ENCODE measurements around the gene FAM3A. TPM values are rescaled to one million over a fixed set of nuclear protein-coding genes. Genes with fewer than 3 reads are reported as not detected.
A peak's percentile ranks its signal among the peaks of the same experiment; 100 is the strongest.

Gene FAM3A
- total and polyA plus RNA-seq, 2 of the 4 experiments (the other 2 are of a cell fraction), result 14.0 to 47.2 TPM

DNA sequence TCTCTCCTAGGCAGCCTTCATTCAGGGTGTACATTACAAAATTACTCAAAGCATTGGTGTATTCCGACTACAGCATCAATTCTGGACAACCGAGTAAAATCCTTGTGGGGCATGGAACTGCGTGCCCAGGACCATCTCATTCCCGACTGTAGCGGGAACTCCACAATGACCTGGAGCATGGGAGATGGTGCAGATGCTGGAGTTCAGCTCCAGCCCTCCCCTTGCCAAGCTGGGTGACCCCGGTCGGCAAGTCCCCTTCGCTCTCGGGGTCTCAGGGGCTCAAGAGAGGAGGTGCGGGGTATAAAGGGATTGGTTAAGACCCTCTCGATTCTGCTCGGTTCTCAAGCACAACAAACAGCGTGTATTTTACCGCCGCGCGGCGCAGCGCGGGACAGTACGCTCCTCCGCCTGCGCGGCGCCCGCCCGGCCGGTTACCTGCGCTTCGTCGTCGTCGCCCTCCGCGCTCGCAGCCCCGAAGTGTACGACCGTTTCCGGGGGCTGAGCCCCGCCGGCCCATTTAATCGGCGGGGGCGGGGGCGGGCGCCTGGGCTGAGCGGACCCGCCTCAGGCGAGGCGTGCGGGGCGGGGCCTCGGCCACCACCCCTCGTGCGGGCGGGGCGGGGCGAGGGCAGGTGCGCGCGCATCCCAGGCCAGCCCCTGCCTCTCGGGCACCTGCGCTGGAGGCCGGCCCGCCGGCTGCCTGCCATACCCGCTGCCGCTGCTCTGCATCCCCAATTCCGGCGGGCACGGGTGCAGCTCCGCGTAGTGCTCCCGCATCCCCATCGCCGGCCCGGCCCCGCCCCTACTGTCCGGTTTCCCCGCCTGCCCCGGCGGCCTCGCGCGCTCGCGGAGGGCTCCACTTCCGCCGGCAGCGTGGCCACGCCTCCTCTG lies 30.6 kb upstream of the FAM3A start, which contains the start of gene G6PD:
Gene G6PD, minus strand, starts transcription at position 493 of the 891 bp plus-strand sequence. CDS start 691 bp downstream, outside the sequence.
- peak within 1 kb of the TSS; percentile 59 for H2AK9ac ChIP-seq (replicated peaks; ENCODE audit: low read depth, low read length, poor library complexity)
- H3K14ac ChIP-seq (replicated peaks; ENCODE audit: low read depth, low read length), result peak within 1 kb of the TSS; percentile 64
- dilution Hi-C loops (cut with HindIII; ENCODE audit: low sequenced_read_pairs, unreplicated experiment) (no loop called here), in situ Hi-C loops (cut with MboI; ENCODE audit: low sequenced_read_pairs) (loop anchor here (25.0 kb wide), 1 partner anchor 1584 kb away; no protein-coding TSS in a partner anchor), intact Hi-C loops (cut with micrococcal nuclease) (loop anchor here (2.0 kb wide), 2 partner anchors 30 to 56 kb away; partner anchors contain the start of genes FAM3A and SLC10A3)
- peak within 1 kb of the TSS; percentile 97 for H3K27ac ChIP-seq (ENCODE audit: insufficient read depth, low read length)
- CTCF ChIA-PET, result interaction anchor here (0.8 kb wide), 1 partner anchor 7 kb away, joined by 3 read pairs; no protein-coding TSS in a partner anchor
- H3K4me2 ChIP-seq (ENCODE audit: low read depth, low read length), result peak within 1 kb of the TSS; percentile 90
- H3K56ac ChIP-seq (ENCODE audit: extremely low read depth, insufficient read depth, low read length), result peak within 1 kb of the TSS; percentile 92
- WGBS, 2 experiments (ENCODE audit: extremely low coverage in 2 of 2, insufficient read length in 1 of 2), result 21% methylated on average over 72 of the region's 92 CpGs; no CpG with 5 or more reads in 1 of the 2 experiments
- H2AFZ ChIP-seq (replicated peaks; ENCODE audit: low read length, poor library complexity), result peak within 1 kb of the TSS; percentile 88
- H3K9me3 ChIP-seq (ENCODE audit: control insufficient read depth, insufficient read depth, low read length), result no peaks in the 10 kb centered on the region
- POLR2A ChIA-PET (ENCODE audit: unreplicated experiment), result interaction anchor here (0.6 to 1.2 kb wide), 3 partner anchors 145 to 229 kb away, joined by 4 to 7 read pairs (median 5); partner anchors contain the start of gene FLNA
- DNase-seq, result peak; percentile 35
- peak within 1 kb of the TSS; percentile 42 to 88; a peak in 3 of 4 replicates for H4K8ac ChIP-seq (ENCODE audit: low read depth in 2 of 2, low read length in 2 of 2)
- no TSS peak for BruUV-seq (replicated peaks)
- peak within 1 kb of the TSS; percentile 85; the same call in 1 of the 2 replicates for H2AK5ac ChIP-seq (ENCODE audit: low read depth, low read length)
- peak within 1 kb of the TSS; percentile 97 for H3K9ac ChIP-seq (ENCODE audit: low read depth, low read length)
- H2BK5ac ChIP-seq (ENCODE audit: low read depth, low read length, poor library complexity, severe bottlenecking), result peak within 1 kb of the TSS; percentile 92
- H3K36me3 ChIP-seq (ENCODE audit: control insufficient read depth, insufficient read depth, low read length), result peaks cover 25% of the 10 kb centered on the region
- peak; percentile 72 for ATAC-seq (ENCODE audit: low read depth)
- peaks cover 11% of the 10 kb centered on the region; the same call in 1 of the 2 replicates for H4K20me1 ChIP-seq (ENCODE audit: insufficient read depth, low read length)
- peak within 1 kb of the TSS; percentile 95 for H3K4me3 ChIP-seq (ENCODE audit: insufficient read depth, low read depth, low read length)
- H4K5ac ChIP-seq (ENCODE audit: low read depth, low read length), result peak within 1 kb of the TSS; percentile 89
- H3K27me3 ChIP-seq (ENCODE audit: control insufficient read depth, insufficient read depth, low read length), result no peaks in the 10 kb centered on the region
- H2BK20ac ChIP-seq (ENCODE audit: low read depth, low read length), result no peak within 1 kb of the TSS; the same call in 1 of the 2 replicates
- H3K9me1 ChIP-seq (ENCODE audit: insufficient read depth, low read length), result peaks cover 10% of the 10 kb centered on the region
- H2BK15ac ChIP-seq (ENCODE audit: low read depth, low read length), result peak within 1 kb of the TSS; percentile 23; the same call in 1 of the 3 replicates
- H3K4ac ChIP-seq (ENCODE audit: low read depth, low read length), result peak within 1 kb of the TSS; percentile 95
- H3K4me1 ChIP-seq (ENCODE audit: control insufficient read depth, insufficient read depth, low read length), result peaks cover 15% of the 10 kb centered on the region
- H3K23ac ChIP-seq (ENCODE audit: low read depth, low read length), result peak within 1 kb of the TSS; percentile 68
- peak within 1 kb of the TSS; percentile 63; the same call in 1 of the 2 replicates for H3K18ac ChIP-seq (ENCODE audit: low read depth, low read length)
- TF ChIP-seq ELK1 (IDR thresholded peaks at IDR 0.05; ENCODE audit: borderline replicate concordance, low read depth, low read length) (no peak), POLR2A (IDR thresholded peaks at IDR 0.05; ENCODE audit: low read depth, low read length) (peak; percentile 65), MAZ (IDR thresholded peaks at IDR 0.05; ENCODE audit: borderline replicate concordance, low read depth, low read length) (peak; percentile 5; the same call in 1 of the 2 replicates)
- peak within 1 kb of the TSS; percentile 88 for H2BK120ac ChIP-seq (ENCODE audit: low read depth, low read length)
- peak within 1 kb of the TSS; percentile 82 for H4K91ac ChIP-seq (ENCODE audit: insufficient read depth, low read depth, low read length)
- peaks cover 8 to 54% of the 10 kb centered on the region in 2 experiments; a peak in 3 of 4 replicates for H3K79me1 ChIP-seq (ENCODE audit: low read depth in 1 of 2, low read length in 2 of 2)
